DMS53 treated with DMSO at 0.1 percent for 48 hours (cell line): ENCODE data around the gene SBNO1.
"Not testable (repeated sequence)": the region's sequence is repeated elsewhere in the genome, so short reads cannot be mapped to it uniquely, and the experiment has no call there.

Source experiments
- DNase-seq: peaks from one replicate; lab custom pipeline; 2025; ENCODE audit not compliant: unreplicated experiment; lab: John Stamatoyannopoulos, UW

The SBNO1 gene

GRCh38 chr12:123351349-123351748 lies 13.3 kb downstream of the SBNO1 start:
- no peak for DNase-seq

DNA sequence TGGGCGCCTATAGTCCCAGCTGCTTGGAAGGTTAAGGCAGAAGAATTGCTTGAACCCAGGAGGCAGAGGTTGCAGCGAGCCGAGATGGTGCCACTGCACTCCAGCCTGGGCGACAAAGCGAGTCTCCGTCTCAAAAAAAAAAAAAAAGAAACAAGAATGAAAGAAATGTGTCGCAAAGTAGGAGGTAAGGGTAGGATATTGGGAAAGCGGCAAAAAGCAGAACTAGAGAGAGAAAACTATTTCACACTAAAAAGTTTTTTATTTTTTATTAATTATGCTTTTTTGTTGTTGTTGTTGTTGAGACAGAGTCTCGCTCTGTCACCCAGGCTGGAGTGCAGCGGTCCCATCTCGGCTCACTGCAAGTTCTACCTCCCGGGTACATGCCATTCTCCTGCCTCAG lies 17.7 kb downstream of the SBNO1 start:
- no peak for DNase-seq

DNA sequence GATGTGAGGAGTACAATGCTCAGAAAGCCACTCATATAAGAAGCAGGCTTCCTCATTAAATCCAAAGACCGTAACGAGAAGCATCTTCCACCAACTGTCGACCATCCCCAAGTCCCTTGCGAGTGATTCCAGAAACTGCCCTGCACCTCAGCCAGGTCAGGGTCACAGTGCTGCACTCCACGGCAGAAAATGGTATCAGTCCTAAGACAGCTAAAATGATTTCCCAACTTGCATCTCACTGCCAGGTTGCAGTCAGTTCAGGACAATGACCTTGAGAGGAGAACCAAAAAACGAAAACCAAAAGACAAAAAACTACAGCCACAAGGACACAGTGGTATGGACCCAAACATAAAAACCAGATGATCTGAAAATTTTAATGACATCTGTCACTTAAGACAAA lies 20.6 kb downstream of the SBNO1 start:
- DNase-seq = no peak

GRCh38 chr12:123337070-123337469 lies 27.6 kb downstream of the SBNO1 start:
- DNase-seq = no peak

- no peak for DNase-seq
Observed at GRCh38 chr12:123336530-123336929, 28.1 kb downstream of the SBNO1 start.

DNA sequence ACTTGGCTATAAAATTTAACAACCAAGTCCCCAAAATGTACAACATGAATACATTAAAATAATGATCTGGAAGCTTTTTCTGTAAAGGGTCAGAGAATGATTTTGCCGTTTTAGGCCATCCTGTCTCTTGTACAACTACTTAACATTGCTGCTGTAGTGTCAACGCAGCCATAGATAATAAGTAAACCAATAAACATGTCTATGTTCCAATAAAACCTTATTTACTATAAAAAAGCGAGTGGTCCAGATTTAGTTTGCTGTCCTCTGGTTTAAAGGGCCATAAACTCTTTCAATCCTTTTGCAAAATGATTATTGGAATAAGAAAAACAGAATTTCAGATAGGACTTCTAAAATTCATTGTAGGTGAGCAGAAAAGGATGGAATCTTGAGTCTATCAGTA lies 29.2 kb downstream of the SBNO1 start:
- no peak for DNase-seq

DNA sequence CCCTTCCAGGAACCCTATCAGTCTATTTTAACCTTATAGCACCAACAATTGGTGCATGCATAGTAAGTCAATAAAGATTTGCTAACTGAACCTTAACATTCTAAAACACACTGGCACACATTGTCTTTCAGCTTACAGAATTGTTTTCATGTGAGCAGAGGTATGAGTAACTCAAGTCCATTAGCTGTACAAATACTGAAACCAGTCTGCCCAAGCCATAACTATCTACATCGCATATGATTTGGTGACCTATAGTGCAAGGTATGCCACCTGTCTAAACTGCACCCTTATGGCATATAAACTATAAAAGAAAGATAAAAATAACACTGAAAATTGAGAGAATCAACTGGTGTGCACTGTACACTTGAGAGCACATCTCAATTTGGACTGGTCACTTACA lies 34.8 kb downstream of the SBNO1 start:
- no peak for DNase-seq

- DNase-seq = no peak
Observed at GRCh38 chr12:123319826-123320225, 44.8 kb downstream of the SBNO1 start.

DNA sequence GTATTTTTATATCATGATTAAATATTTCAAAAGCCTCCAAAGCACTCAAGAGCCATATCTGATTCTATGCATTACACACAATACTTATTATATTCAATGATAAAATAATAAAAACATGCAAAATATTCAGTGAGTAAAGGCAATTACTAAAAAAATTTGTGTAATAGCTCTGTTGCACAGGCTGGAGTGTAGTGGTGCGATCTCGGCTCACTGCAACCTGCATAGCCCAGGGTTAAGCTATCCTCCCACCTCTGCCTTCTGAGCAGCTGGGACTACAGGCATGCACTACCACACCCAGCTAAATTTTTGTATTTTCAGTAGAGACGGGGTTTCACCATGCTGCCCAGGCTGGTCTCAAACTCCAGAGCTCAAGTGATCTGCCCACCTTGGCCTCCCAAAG lies 45.4 kb downstream of the SBNO1 start:
- DNase-seq = no peak

DNA sequence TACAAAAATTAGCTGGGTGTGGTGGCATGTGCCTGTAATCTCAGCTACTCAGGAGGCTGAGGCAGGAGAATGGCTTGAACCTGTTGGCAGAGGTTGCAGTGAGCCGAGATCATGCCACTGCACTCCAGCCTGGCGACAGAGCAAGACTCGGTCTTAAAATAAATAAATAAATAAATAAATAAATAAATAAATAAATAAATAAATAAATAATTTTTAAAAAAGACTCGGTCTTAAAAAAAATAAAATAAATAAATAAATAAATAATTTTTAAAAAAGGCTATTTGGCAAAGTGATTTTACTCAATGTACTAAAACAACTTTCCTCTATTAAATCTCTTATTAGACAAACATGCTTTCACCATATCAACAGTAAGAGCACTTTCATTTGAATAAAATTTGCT lies 51.6 kb downstream of the SBNO1 start:
- not testable (repeated sequence) for DNase-seq

GRCh38 chr12:123306200-123306599 lies 58.4 kb downstream of the SBNO1 start:
- no peak for DNase-seq

DNA sequence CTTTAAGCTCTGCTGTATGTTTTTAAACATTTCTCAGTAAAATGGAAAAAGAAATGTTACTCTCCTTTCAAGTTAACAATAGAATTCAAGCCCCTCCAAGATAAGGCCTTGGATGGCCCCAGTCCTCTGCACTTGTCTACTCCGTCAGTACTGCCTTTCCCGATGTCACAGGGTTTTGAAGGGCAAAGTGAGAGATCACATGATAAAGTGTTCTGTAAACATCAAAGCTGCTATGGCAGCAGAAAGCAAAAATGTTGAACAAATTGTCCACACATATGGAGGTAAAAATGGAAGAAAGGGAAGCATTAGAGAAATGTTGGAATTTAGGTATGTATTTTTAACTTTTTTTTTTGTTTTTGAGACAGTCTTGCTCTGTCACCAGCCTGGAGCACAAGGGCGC lies 59.5 kb downstream of the SBNO1 start:
- no peak for DNase-seq

DNA sequence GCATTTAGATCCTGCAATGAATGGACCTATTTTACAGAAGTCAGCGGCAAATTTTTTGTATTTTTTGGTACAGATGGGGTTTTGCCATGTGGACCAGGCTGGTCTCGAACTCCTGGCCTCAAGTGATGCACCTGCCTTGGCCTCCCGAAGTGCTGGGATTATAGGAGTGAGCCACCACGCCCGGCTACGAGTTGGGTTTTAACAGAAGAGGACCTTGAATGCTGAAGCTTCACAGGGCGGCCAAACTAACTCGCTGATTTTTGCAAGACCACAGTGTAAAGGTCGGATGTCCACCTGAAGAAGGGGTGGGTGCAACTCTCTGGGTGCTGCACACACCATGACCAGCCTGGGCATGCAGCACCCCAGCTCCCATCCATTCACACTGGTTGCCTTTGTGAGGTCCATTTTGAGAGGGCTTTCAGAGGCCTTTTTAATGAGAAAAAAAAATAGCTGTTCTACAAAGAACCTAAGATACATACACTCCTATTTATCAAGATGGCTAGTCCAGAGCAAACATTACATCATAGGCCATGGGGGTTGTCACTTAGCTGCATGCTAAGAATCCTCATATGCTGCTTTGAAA lies 71.4 kb downstream of the SBNO1 start:
- DNase-seq = no peak

GRCh38 chr12:123289911-123290310 lies 74.7 kb downstream of the SBNO1 start:
- no peak for DNase-seq

- no peak for DNase-seq
Observed at GRCh38 chr12:123288751-123289346, 75.8 kb downstream of the SBNO1 start.

- DNase-seq = no peak
Observed at GRCh38 chr12:123286652-123287373, 77.8 kb downstream of the SBNO1 start.

GRCh38 chr12:123284669-123285068 lies 80.0 kb downstream of the SBNO1 start:
- no peak for DNase-seq

- no peak for DNase-seq
Observed at GRCh38 chr12:123283461-123283860, 81.2 kb downstream of the SBNO1 start.

DNA sequence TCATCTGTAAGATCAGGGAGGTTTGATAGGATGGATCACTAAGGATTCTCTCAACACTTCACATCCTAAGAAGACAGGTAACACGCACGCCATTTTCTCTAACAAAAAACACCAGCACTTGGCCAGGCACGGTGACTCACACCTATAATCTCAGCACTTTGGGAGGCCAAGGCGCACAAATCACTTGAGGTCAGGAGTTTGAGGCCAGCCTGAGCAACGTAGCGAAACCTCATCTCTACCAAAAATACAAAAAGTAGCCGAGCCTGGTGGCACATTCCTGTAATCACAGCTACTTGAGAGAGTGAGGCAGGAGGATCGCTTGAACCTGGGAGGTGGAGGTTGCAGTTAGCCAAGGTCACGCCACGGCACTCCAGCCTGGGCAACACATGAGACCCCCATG lies 82.5 kb downstream of the SBNO1 start:
- DNase-seq = no peak

- DNase-seq = no peak
Observed at GRCh38 chr12:123280971-123281370, 83.7 kb downstream of the SBNO1 start.

- no peak for DNase-seq
Observed at GRCh38 chr12:123278101-123278627, 86.5 kb downstream of the SBNO1 start.

- no peak for DNase-seq
Observed at GRCh38 chr12:123273166-123273565, 91.5 kb downstream of the SBNO1 start.
